Measurements from ENCODE around the gene BLVRB. TPM values are rescaled to one million over a fixed set of nuclear protein-coding genes. Genes with fewer than 3 reads are reported as not detected.
A peak's percentile ranks its signal among the peaks of the same experiment; 100 is the strongest.
"Not testable (repeated sequence)": the region's sequence is repeated elsewhere in the genome, so short reads cannot be mapped to it uniquely, and the experiment has no call there.

BLVRB gene
- total RNA-seq, 2 donors from 2014 or later = 27.1 to 55.5 TPM

DNA sequence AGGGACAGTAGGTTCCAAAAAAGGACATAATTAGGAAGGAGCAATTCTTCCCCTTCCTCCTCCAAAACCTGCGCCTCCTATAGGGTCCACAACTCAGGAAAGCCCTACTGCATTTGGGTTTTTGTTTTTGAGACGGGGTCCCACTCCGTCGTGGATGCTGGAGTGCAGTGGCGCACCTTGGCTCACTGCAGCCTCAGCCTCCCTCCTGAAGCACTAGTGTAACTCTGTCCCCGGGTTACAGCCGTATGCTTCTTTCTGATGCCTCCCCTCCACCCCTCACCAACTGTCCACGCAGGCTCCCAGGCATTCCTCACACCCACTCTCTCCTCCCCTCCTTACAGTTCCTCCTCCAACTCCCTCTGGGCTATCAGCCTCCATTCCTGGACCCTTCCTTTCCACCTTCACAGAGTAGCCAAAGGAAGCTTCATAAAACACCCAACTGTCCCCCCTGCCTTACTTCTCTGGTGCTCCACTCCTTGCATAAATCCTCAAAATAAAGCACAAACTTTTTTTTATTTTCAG lies 19.2 kb downstream of the BLVRB start:
- Mint-ChIP-seq H3K9me3 (no peaks in the 10 kb centered on the region), H3K4me3 (no peak overlapping the region), H3K27ac (no peak overlapping the region), H3K4me1 (peaks cover 11% of the 10 kb centered on the region), H3K36me3 (ENCODE audit: low read depth) (peaks cover 26% of the 10 kb centered on the region), H3K27me3 (no peaks in the 10 kb centered on the region)
- no peak for ATAC-seq (replicated peaks)

DNA sequence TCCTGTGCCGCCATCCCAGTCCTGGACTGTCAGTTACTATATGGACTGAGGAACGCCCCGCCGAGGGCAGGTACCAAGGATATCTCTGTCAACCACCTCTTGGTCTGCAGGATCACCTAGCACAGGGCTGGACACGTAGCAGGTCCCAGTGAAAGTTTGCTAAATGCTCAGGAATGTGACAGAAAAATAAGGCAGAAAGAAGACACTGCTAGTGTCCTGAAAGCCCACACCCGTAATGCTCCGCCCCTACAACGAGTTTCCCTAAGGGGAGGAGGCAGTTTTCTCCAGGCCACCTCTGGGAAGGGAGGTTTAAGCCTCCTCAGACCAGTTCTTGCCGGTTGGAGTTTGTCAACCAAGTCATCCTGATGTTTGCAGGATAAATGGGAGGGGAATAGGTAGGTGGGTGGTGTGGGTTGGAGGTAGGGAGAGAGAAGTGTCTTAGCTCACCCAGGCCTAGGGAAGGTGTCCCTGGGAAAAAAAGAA lies 19.7 kb downstream of the BLVRB start:
- Mint-ChIP-seq H3K27ac (peak overlapping the region; percentile 41), H3K36me3 (ENCODE audit: low read depth) (peaks cover 29% of the 10 kb centered on the region), H3K9me3 (no peaks in the 10 kb centered on the region), H3K4me3 (peak overlapping the region; percentile 93), H3K4me1 (peaks cover 11% of the 10 kb centered on the region), H3K27me3 (no peaks in the 10 kb centered on the region)
- no peak for ATAC-seq (replicated peaks)

DNA sequence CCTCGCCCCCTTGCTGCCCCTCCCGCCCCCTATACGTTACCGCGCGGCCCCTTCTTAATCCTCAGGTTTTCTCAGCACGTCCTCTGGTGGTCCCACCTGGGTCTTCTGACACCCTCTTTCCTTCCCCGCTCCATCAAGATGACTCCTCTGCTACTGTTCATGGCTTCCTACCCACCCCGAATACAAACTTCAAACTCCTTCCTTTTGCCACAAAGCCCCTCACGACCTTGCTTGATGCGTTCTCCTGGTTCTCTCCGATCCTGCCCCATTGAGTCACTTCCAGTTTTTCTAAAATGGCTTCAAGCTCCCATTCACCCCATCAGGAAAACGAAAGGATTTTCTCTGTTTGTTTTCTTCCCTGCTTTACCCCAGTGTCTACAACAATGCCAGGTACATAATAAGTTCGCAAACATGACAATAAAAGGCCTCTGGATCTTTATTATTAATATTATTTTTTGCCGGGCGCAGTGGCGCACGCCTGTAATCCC lies 20.7 kb downstream of the BLVRB start:
- H3K36me3 Mint-ChIP-seq (ENCODE audit: low read depth) = peaks cover 33% of the 10 kb centered on the region
- H3K27me3 Mint-ChIP-seq = no peaks in the 10 kb centered on the region
- H3K9me3 Mint-ChIP-seq = no peaks in the 10 kb centered on the region

GRCh38 chr19:40444000-40444824 lies 21.3 kb downstream of the BLVRB start, which contains the start of gene SERTAD3:
SERTAD3 (minus strand) TSS chr19:40444335; CDS start chr19:40442080, 2,255 bp downstream.
- H3K36me3 Mint-ChIP-seq (ENCODE audit: low read depth) = peaks cover 29% of the 10 kb centered on the region
- H3K4me3 Mint-ChIP-seq = peak within 1 kb of the TSS; percentile 93
- H3K27ac Mint-ChIP-seq = peak within 1 kb of the TSS; percentile 91
- H3K9me3 Mint-ChIP-seq = no peaks in the 10 kb centered on the region
- no peaks in the 10 kb centered on the region for H3K27me3 Mint-ChIP-seq
- peak; percentile 81 for ATAC-seq (replicated peaks)
- peaks cover 11% of the 10 kb centered on the region for H3K4me1 Mint-ChIP-seq

More for the DNA sequence above, 20.7 kb downstream of the BLVRB start:
- no peak for ATAC-seq (replicated peaks)
- H3K4me3 Mint-ChIP-seq = peak overlapping the region; percentile 93
- peak overlapping the region; percentile 91 for H3K27ac Mint-ChIP-seq
- peaks cover 11% of the 10 kb centered on the region for H3K4me1 Mint-ChIP-seq

- no peaks in the 10 kb centered on the region for H3K27me3 Mint-ChIP-seq
- peak overlapping the region; percentile 91 for H3K27ac Mint-ChIP-seq
- H3K9me3 Mint-ChIP-seq = no peaks in the 10 kb centered on the region
- H3K4me1 Mint-ChIP-seq = peaks cover 11% of the 10 kb centered on the region
- peak; percentile 83 for ATAC-seq (replicated peaks)
- peak overlapping the region; percentile 93 for H3K4me3 Mint-ChIP-seq
- peaks cover 29% of the 10 kb centered on the region for H3K36me3 Mint-ChIP-seq (ENCODE audit: low read depth)
Observed at GRCh38 chr19:40443131-40443999, 22.2 kb downstream of the BLVRB start.

GRCh38 chr19:40442328-40443130 lies 23.0 kb downstream of the BLVRB start:
- Mint-ChIP-seq H3K9me3 (no peaks in the 10 kb centered on the region), H3K27me3 (no peaks in the 10 kb centered on the region), H3K27ac (peak overlapping the region; percentile 91), H3K36me3 (ENCODE audit: low read depth) (peaks cover 29% of the 10 kb centered on the region), H3K4me1 (peaks cover 11% of the 10 kb centered on the region), H3K4me3 (peak overlapping the region; percentile 93)
- no peak for ATAC-seq (replicated peaks)

DNA sequence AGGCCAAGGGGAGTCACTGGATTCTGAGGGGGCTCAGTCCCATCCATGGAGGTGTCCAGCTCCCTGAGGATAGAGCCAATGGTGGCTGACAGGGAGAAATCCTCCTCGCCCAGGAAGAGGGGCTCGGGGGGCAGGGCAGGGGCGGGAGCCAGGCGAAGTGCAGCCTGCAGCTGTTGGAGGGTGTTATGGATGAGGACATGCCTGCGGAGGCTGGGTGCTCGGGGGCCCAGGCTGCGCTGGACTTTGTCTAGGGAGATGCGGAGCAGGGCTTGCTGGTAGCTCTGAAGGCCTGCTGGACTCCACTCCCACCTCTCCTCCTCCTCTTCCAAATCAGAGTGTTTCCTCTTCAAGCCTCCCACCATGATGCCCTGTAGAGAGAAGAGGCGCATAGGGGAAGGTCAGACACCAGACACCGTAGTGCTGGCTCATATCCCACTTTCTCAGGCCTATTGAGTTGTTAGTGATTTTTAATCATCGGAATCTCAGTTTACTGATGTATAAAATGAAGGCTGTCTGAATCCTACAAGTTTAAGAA lies 23.8 kb downstream of the BLVRB start:
- no peak for ATAC-seq (replicated peaks)
- H3K27ac Mint-ChIP-seq = peak overlapping the region; percentile 91
- peaks cover 29% of the 10 kb centered on the region for H3K36me3 Mint-ChIP-seq (ENCODE audit: low read depth)
- no peaks in the 10 kb centered on the region for H3K9me3 Mint-ChIP-seq
- no peaks in the 10 kb centered on the region for H3K27me3 Mint-ChIP-seq
- peaks cover 11% of the 10 kb centered on the region for H3K4me1 Mint-ChIP-seq
- H3K4me3 Mint-ChIP-seq = peak overlapping the region; percentile 93

GRCh38 chr19:40438284-40438683 lies 27.3 kb downstream of the BLVRB start:
- H3K27ac Mint-ChIP-seq = peak overlapping the region; percentile 5
- no peak for ATAC-seq (replicated peaks)
- peaks cover 9% of the 10 kb centered on the region for H3K4me1 Mint-ChIP-seq
- H3K9me3 Mint-ChIP-seq = no peaks in the 10 kb centered on the region
- peaks cover 29% of the 10 kb centered on the region for H3K36me3 Mint-ChIP-seq (ENCODE audit: low read depth)
- no peak overlapping the region for H3K4me3 Mint-ChIP-seq
- no peaks in the 10 kb centered on the region for H3K27me3 Mint-ChIP-seq

- H3K4me1 Mint-ChIP-seq = peaks cover 7% of the 10 kb centered on the region
- H3K27ac Mint-ChIP-seq = peak overlapping the region; percentile 96
- H3K27me3 Mint-ChIP-seq = no peaks in the 10 kb centered on the region
- no peaks in the 10 kb centered on the region for H3K36me3 Mint-ChIP-seq (ENCODE audit: low read depth)
- no peaks in the 10 kb centered on the region for H3K9me3 Mint-ChIP-seq
- peak overlapping the region; percentile 87 for H3K4me3 Mint-ChIP-seq
- peak; percentile 96 for ATAC-seq (replicated peaks)
Observed at GRCh38 chr19:40433391-40434216, 31.9 kb downstream of the BLVRB start.

GRCh38 chr19:40432760-40433159 lies 32.8 kb downstream of the BLVRB start:
- H3K27me3 Mint-ChIP-seq; H3K36me3 Mint-ChIP-seq (ENCODE audit: low read depth); H3K4me1 Mint-ChIP-seq; H3K9me3 Mint-ChIP-seq; ATAC-seq (replicated peaks): not testable (repeated sequence)
- peak overlapping the region; percentile 87 for H3K4me3 Mint-ChIP-seq
- H3K27ac Mint-ChIP-seq = peak overlapping the region; percentile 96

GRCh38 chr19:40431698-40432097 lies 33.8 kb downstream of the BLVRB start:
- Mint-ChIP-seq H3K9me3 (no peaks in the 10 kb centered on the region), H3K27ac (no peak overlapping the region), H3K36me3 (ENCODE audit: low read depth) (no peaks in the 10 kb centered on the region), H3K4me1 (peaks cover 7% of the 10 kb centered on the region), H3K4me3 (no peak overlapping the region), H3K27me3 (no peaks in the 10 kb centered on the region)
- ATAC-seq (replicated peaks) = no peak

DNA sequence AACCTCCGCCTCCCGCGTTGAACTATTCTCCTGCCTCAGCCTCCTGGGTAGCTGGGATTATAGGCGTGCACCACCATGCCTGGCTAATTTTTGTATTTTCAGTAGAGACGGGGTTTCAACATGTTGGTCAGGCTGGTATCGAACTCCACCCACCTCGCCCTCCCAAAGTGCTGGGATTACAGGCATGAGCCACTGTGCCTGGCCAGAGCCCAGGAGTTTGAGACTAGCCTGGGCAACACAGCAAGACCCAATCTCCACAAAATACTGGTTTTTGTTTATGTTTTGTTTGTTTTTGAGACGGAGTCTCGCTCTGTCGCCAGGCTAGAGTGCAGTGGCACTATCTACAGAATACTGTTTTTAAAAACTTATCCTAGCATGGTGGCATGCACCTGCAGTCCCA lies 35.3 kb downstream of the BLVRB start:
- H3K4me1 Mint-ChIP-seq; H3K4me3 Mint-ChIP-seq; H3K36me3 Mint-ChIP-seq (ENCODE audit: low read depth); H3K27ac Mint-ChIP-seq; H3K9me3 Mint-ChIP-seq; ATAC-seq (replicated peaks); H3K27me3 Mint-ChIP-seq: not testable (repeated sequence)

DNA sequence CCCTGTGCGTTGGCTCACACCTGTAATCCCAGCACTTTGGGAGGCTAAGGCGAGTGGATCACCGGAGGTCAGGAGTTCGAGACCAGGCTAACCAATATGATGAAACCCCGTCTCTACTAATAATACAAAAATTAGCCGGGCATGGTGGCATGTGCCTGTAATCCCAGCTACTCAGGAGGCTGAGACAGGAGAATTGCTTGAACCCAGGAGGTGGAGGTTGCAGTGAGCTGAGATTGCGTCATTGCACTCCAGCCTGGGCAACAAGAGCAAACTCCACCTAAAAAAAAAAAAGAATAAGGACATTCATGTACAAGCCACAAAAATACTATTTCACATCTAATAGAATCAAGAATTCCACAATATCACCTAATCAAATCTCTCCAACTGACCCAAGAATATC lies 37.3 kb downstream of the BLVRB start:
- not testable (repeated sequence) for ATAC-seq (replicated peaks); H3K4me3 Mint-ChIP-seq; H3K4me1 Mint-ChIP-seq; H3K27ac Mint-ChIP-seq; H3K9me3 Mint-ChIP-seq; H3K27me3 Mint-ChIP-seq
- peaks cover 26% of the 10 kb centered on the region for H3K36me3 Mint-ChIP-seq (ENCODE audit: low read depth)
